GM23248 (cell line): ENCODE results near the gene THY1.
"Not testable (repeated sequence)": the region's sequence is repeated elsewhere in the genome, so short reads cannot be mapped to it uniquely, and the experiment has no call there.

Experiments
- EZH2 ChIP-seq: fragments of 200-600 bp; sonication (generic); IDR thresholded peaks from 2 replicates; pipeline ENCODE4 v1.6.1; 2018; ENCODE audit warnings: antibody characterized with exemption, mild to moderate bottlenecking; ENCODE audit not compliant: insufficient read depth, poor library complexity, severe bottlenecking
- EZH2phosphoT487 ChIP-seq: fragments of 200-600 bp; sonication (generic); IDR thresholded peaks from 2 replicates; pipeline ENCODE4 v1.6.1; 2018; ENCODE audit warnings: antibody characterized with exemption, moderate library complexity, mild to moderate bottlenecking, low read depth; ENCODE audit not compliant: insufficient read depth

DNA sequence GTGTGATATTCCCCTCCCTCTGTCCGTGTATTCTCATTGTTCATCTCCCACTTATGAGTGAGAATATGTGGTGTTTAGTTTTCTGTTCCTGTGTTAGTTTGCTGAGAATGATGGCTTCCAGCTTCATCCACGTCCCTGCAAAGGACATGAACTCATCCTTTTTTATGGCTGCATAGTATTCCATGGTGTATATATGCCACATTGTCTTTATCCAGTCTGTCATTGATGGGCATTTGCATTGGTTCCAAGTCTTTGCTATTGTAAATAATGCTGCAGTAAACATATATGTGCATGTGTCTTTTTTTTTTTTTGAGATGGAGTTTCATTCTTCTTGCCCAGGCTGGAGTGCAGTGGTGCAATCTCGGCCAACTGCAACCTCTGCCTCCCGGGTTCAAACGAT, 14.5 kb upstream of the THY1 start:
- TF ChIP-seq EZH2, EZH2phosphoT487: not testable (repeated sequence)
